ENCODE measurements around the gene MYH9.

- TF ChIP-seq REST (IDR thresholded peaks at IDR 0.05; ENCODE audit: borderline replicate concordance) (no peak), CTCF (IDR thresholded peaks at IDR 0.05; ENCODE audit: poor library complexity, severe bottlenecking) (no peak), POLR2AphosphoS5 (IDR thresholded peaks at IDR 0.05) (no peak)
Measured at GRCh38 chr22:36373258-36373579, 14.5 kb downstream of the MYH9 start.
